Activated CD4-positive, alpha-beta T cell treated with anti-CD3 and anti-CD28 coated beads for 1 hour (primary cell): Measurements from ENCODE around the gene NOTUM.
A peak's percentile ranks its signal among the peaks of the same experiment; 100 is the strongest.

Source experiments
- DNase-seq: peaks from one replicate; pipeline ENCODE4 v3.0.0-alpha.2; 2020

The NOTUM gene

GRCh38 chr17:81976332-81977210 lies 15.6 kb upstream of the NOTUM start:
- DNase-seq = no peak

DNA sequence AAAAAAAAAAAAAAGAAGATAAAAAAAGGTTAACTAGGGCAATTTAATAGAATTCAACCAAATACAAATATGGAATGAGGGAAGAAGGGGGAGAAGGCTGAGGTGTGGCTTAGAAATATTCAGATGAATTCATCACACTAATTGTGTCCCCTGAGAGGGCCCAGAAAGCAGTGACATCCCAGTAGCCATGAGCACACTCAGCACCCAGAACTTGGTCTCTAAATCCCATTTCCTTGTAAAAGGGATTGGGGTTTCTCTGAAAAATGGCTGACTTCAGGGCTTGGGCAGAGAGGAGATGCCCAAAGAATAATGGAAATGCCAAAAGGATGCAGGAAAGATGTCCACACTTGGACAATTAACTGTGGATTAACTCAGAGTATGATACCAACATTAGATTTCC lies 12.4 kb upstream of the NOTUM start:
- no peak for DNase-seq

DNA sequence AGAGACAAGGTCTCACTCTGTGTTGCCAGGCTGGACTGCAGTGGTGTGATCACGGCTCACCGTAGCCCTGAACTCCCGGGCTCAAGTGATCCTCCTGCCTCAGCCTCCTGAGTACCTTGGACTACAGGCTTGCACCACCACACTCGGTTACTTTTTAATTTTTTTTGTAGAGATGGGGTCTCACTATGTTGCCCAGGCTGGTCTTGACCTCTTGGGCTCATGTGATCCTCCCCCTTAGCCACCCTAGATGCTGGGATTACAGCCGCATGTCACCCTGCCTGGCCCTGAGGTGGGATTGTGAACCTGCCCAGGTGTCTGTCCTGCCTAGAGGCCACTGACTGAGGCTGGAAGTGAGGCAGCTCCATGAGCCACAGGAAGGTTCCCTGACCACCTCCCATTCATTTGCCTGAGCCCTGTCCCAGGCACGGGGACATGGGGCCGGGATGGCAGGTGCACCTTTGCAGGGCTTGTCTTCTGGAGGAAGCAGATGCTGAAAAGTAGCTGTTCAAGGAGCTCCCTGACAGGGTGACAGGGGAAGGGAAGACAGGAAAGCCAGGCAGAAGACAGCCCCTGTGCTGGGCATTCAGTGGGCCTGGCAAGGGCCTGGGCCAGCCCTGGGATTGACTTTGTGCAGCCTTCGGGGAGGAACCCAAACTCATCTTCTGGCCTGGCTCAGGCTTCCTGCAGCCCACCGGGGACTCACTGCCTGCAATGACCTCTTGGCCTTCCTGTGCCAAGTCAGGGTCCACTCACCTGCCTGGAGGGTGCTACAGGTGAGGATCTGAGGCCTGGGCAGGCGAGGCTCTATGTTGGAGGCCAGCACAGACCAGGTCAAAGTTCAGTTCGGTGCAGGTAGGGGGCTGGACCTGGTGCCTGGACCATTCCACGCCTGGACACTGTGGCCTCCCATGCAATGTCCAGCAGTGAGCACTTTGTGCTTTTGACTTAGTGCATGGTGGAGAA lies 8.1 kb upstream of the NOTUM start:
- no peak for DNase-seq

GRCh38 chr17:81968396-81968745 lies 7.4 kb upstream of the NOTUM start:
- DNase-seq = no peak

DNA sequence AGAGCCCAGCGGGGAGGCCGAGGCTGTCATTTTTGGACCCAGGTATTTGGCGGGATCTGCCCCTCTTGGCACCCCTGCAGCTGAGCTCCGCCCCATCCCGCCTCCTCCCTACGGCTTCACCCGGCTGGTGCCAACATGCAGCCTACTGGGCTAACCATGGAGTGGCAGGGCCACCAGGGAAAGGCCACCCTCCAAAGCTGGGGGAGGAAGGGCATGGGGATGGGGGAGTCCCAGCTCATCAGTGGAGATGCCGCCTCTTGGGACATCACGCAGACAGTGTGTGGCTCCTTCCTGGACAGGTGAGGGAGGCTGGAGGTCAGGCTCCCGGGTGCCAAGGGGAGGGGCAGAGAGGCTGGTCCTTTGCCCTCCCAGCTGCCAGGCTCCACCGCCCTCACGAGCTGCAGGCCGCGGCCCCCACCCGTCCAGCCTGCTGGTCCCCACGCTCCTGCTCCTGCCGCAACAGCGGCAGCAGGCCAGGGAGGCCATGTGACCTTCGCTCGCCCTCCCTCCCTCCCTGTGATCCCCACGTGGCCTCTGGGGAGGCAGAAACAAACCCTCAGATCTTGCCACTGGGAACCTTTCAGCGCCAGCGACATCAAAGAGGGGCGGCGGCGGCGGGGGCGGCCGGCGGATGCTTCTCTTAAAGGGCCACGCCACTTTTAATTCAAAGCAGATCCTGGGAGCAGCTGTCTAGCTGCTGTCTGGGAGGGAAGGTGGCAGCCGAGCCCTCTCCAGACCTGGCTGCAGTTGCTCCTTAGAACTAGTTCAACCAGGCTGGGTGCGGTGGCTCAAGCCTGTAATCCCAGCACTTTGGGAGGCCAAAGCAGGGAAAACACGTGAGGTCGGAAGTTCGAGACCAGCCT lies 6.8 kb upstream of the NOTUM start:
- DNase-seq = peak; percentile 78

GRCh38 chr17:81967244-81967532 lies 6.2 kb upstream of the NOTUM start:
- DNase-seq = no peak

GRCh38 chr17:81966343-81967243 lies 5.6 kb upstream of the NOTUM start:
- no peak for DNase-seq

DNA sequence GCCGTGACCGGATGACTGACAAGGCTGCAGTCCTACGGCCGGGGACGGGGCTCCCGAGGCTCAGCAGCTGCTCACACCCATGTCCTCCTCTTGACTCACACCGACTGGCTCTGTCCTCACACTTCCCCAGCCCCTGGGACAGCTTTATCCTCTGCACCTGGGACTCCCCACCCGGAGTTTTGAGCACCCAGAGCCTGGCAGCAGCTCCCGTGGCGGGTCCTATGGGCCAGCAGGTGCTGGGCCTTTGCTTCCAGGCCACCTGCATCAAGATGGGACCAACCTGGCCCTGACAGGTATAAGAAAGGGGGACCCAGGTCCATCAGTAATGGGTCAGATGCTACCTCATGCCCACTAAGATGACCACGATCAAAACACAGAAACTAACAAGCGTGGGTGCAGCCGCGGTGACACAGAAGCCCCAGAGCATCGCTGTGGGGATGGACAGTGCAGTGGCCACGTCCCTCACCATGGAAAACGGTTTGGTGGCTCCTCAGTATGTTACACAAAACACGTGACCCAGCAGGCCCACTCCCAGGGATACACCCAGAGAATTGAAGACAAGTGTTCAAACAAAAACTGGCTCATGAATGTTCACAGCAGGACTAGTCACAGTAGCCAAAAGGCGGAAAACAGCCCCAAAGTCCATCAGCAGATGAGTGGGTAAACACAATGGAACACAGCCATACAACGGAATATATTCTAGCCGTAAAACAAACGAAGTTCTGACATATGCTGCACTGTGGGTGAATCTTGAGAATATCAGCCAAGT lies 3.3 kb upstream of the NOTUM start:
- DNase-seq = no peak

GRCh38 chr17:81962499-81963441 lies 1.8 kb upstream of the NOTUM start:
- DNase-seq = no peak

DNA sequence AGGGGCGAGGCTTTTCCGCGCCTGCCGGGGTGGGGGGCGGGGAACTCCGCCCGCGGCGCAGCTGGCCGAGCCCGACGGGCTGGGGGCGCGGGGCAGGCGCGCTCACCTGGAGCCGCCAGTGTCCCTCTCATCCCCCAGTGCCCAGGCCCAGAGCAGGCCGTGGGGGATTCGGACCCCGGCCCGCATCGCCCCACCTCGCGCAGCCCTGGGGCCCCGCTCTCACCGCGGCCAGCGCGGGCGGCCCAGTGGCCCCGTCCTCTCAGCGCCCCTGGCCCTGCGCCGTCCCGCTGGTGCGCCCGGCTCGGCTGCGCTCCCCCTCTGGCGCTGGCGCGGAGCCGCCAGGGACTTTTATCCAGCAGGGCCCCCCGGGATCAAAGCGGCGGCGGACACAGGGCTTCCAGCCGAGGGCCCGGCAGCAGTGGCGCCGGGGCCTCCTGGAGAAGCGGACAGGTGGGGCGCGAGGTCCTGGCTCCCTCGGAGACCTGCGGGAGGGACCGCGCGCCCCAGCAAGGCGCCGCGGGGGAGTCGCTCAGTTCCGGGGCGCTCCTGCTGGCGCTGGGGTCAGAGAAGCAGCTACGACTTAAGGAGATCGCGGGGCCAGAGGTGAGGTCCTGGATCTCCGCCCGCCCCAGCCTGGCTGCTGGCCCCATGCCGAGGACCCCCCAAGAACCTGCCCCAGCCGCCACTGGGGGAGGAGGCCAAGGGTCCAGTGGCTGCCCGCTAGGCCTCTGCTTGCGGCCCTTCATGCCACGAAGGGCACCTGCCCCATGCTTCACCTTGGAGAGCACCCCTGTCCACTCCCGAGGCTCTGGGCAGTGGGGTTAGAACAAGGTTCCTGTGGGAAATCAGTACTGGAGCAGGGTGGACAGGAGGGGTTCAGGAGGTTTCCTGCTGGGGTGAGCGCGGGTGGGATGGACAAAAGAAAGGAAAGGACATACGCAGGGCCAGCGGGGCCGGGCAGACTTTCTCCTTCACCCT lies 823 bp upstream of the NOTUM start:
- DNase-seq = no peak

GRCh38 chr17:81960130-81960958 lies 643 bp downstream of the NOTUM start:
- no peak for DNase-seq

DNA sequence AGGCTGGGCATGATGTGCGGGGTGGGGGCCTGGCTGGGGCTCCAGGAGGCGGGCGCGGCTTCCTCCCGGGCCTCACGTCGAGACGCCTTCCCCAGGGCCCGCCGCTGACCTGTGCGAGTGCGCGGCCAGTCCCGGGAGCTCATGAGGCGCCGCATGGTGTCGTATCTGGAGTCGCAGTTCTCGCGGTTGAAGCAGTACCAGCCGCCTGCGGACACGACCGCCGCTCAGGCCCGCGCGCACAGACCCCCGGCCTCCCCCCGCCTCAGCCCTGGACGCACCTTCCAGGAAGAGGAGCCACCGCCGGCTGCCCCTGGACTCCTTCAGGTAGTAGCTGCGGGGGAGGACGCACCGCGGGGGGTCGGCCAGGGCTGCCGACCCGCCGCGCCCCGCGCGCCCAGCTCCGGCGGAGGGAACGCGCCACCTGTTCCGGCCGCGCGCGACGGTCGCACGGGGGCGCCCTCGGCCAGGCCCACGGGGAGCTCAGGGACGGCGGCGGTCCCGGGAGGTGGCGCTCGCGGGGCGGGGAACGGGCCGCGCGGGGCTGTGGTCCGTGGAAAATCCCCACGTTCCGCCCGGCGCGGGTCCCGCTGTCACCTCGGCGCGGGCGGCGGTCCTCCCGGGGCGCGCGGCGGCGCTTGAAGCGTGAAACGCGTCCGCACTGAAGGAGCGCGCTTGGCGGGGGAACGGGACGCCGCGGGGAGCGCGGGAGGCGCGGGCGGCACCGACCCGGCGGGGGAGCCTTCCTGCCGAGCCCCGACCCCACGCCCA lies 1.4 kb downstream of the NOTUM start:
- peak; percentile 75 for DNase-seq

DNA sequence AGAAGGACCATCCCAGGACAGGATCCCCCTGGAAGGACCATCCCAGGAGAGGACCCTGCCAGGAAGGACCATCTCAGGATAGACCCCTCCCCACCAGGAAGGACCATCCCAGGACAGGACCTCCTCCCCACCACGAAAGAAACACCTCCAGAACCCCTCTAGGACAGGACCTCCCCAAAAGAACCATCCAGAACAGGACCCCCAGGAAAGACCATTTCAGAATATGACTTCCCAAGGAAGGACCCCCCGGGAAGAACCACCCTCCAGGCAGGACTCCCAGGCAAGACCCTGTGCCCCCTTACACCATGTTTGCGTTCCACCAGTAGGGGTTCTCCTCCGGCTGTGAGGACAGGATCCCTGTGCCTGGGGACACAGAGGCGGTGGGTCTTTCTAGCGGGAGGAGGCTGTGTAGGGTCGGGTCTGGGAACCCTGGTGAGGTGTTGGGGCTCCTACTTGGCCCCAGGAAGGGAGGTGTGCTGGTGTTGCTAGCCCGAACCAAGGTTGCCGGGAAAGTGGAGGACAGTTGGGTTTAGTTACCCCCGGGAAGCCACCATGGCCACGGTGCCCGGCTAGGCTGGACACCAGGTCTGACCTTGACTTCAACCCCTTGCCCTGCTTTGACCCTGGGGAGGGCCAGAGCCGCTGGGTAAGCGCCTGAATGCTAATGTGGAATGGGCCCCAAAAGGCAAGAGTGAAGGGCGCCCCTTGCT lies 2.2 kb downstream of the NOTUM start:
- no peak for DNase-seq

- no peak for DNase-seq
Observed at GRCh38 chr17:81957691-81958432, 3.1 kb downstream of the NOTUM start.
